Mesendoderm (in vitro differentiated cells): ENCODE data around the gene INHBC. TPM values are rescaled to one million over a fixed set of nuclear protein-coding genes. Genes with fewer than 3 reads are reported as not detected.

Experiments used
- DNase-seq: peaks from one replicate; pipeline ENCODE4 v3.0.0; 2013
- H2AK5ac ChIP-seq: 2 replicates; pipeline ENCODE4 v1.6.1; 2013; ENCODE audit warnings: low read length, inconsistent platforms
- H2BK120ac ChIP-seq: 2 replicates; pipeline ENCODE4 v1.6.1; 2013; ENCODE audit warnings: low read depth, mild to moderate bottlenecking, low read length, moderate library complexity, mixed read lengths
- H2BK15ac ChIP-seq: replicated peaks from 2 replicates; pipeline ENCODE4 v1.6.1; 2013; ENCODE audit warnings: low read depth, mild to moderate bottlenecking, moderate library complexity
- H2BK5ac ChIP-seq: 2 replicates; pipeline ENCODE4 v1.6.1; 2013; ENCODE audit warnings: low read length, inconsistent platforms
- H3K18ac ChIP-seq: 2 replicates; pipeline ENCODE4 v1.6.1; 2013; ENCODE audit warnings: mild to moderate bottlenecking, low read length, mixed read lengths
- H3K23ac ChIP-seq: one replicate; pipeline ENCODE4 v1.6.1; 2013; ENCODE audit warnings: low read length
- H3K27ac ChIP-seq: 2 replicates; pipeline ENCODE4 v1.5.1; 2013; ENCODE audit warnings: low read depth, mild to moderate bottlenecking, inconsistent platforms, low read length, moderate library complexity
- H3K27me3 ChIP-seq: 2 replicates; pipeline ENCODE4 v1.6.1; 2013; ENCODE audit warnings: low read length, control low read depth, mild to moderate bottlenecking, inconsistent platforms; ENCODE audit not compliant: insufficient read depth, poor library complexity
- H3K36me3 ChIP-seq: 2 replicates; pipeline ENCODE4 v1.6.1; 2013; ENCODE audit warnings: low read length, inconsistent platforms; ENCODE audit not compliant: control insufficient read depth, insufficient read depth
- H3K4ac ChIP-seq: one replicate; pipeline ENCODE4 v1.6.1; 2013; ENCODE audit warnings: low read depth, mild to moderate bottlenecking, low read length, moderate library complexity
- H3K4me1 ChIP-seq: 2 replicates; pipeline ENCODE4 v1.6.1; 2013; ENCODE audit warnings: low read depth, low read length, inconsistent platforms; ENCODE audit not compliant: control insufficient read depth
- H3K4me2 ChIP-seq: 2 replicates; pipeline ENCODE4 v1.6.1; 2013; ENCODE audit warnings: low read length
- H3K4me3 ChIP-seq: 2 replicates; pipeline ENCODE4 v1.5.1; 2013; ENCODE audit warnings: mild to moderate bottlenecking, low read length
- H3K56ac ChIP-seq: one replicate; pipeline ENCODE4 v1.6.1; 2013; ENCODE audit warnings: low read length
- H3K79me1 ChIP-seq: 2 replicates; pipeline ENCODE4 v1.6.1; 2013; ENCODE audit warnings: low read length, inconsistent platforms
- H3K79me2 ChIP-seq: 2 replicates; pipeline ENCODE4 v1.6.1; 2013; ENCODE audit warnings: mild to moderate bottlenecking, low read length; ENCODE audit not compliant: control insufficient read depth, insufficient read depth
- H3K9ac ChIP-seq: 2 replicates; pipeline ENCODE4 v1.6.1; 2013; ENCODE audit warnings: low read length, inconsistent platforms
- H4K5ac ChIP-seq: one replicate; pipeline ENCODE4 v1.6.1; 2013; ENCODE audit warnings: low read length
- H4K8ac ChIP-seq: one replicate; pipeline ENCODE4 v1.6.1; 2013; ENCODE audit warnings: low read depth, mild to moderate bottlenecking, control low read depth, low read length, moderate library complexity
- WGBS: extraction: QIAGEN DNeasy Blood & Tissue Kit; methylation state at CpG from one replicate; pipeline ENCODE4 v1.1.7; 2013; ENCODE audit warnings: low lambda C conversion rate, missing lambda C conversion rate; ENCODE audit not compliant: insufficient coverage; ENCODE audit errors: extremely low coverage; 5-methylcytosine and 5-hydroxymethylcytosine counted together
- small RNA-seq: library from polyadenylated mRNA; stranded (forward); fragments of <200 nt; extraction: miRNeasy Mini kit (QIAGEN cat#:217004); gene quantifications from one replicate; pipeline ENCODE3, GENCODE V24; 2013; ENCODE audit not compliant: insufficient read depth

Gene INHBC

GRCh38 chr12:57500213-57500612, 65.6 kb downstream of the INHBC start:
- no peak for DNase-seq
- no peak overlapping the region for H2BK15ac ChIP-seq
- no peak overlapping the region for H3K27ac ChIP-seq
- no peak overlapping the region for H3K56ac ChIP-seq
- no CpG with 5 or more reads among the region's 11 CpGs for WGBS
- H2BK120ac ChIP-seq: no peak overlapping the region
- H2AK5ac ChIP-seq: no peak overlapping the region
- H4K5ac ChIP-seq: no peak overlapping the region
- peaks cover 11% of the 10 kb centered on the region for H3K79me1 ChIP-seq
- no peak overlapping the region for H4K8ac ChIP-seq
- H3K18ac ChIP-seq: no peak overlapping the region
- no peaks in the 10 kb centered on the region for H3K4me1 ChIP-seq
- no peak overlapping the region for H3K23ac ChIP-seq
- no peak overlapping the region for H3K4me2 ChIP-seq
- H2BK5ac ChIP-seq: no peak overlapping the region
- H3K4me3 ChIP-seq: no peak overlapping the region
- H3K36me3 ChIP-seq: peaks cover 28% of the 10 kb centered on the region
- no peak overlapping the region for H3K9ac ChIP-seq
- no peaks in the 10 kb centered on the region for H3K27me3 ChIP-seq
- H3K79me2 ChIP-seq: no peaks in the 10 kb centered on the region
- H3K4ac ChIP-seq: no peak overlapping the region

Small RNA genes within 50 kb of the gene (small RNA-seq; reads per million reads assigned to genes)
- gene RNU6-879P: not detected
